Measurements from ENCODE around the gene TRPM1. TPM values are rescaled to one million over a fixed set of nuclear protein-coding genes. Genes with fewer than 3 reads are reported as not detected.

The TRPM1 gene
- total RNA-seq, 2 donors from 2014 or later, result not detected

DNA sequence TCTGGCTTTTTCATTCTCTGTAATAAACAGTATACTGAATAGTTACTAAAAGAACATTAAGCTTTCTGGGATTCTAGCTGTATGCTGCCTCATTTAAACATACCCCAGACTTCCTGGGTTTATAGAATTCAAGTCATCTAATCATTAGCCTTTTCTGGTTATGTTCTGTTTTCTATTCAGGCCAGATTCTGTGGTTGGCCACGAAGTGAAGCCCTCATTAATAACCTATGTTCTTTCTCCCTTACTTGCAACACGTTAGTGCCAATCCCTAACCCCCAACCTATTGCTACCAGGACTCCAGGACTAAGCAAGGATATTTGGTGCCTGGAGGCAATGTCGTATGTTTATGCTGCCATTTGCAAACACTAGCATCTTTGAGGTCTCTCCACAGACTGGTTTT lies 81.5 kb downstream of the TRPM1 start:
- Mint-ChIP-seq H3K9me3 (no peaks in the 10 kb centered on the region), H3K27ac (no peak overlapping the region), H3K4me1 (peaks cover 14% of the 10 kb centered on the region), H3K36me3 (ENCODE audit: low read depth) (no peaks in the 10 kb centered on the region), H3K4me3 (no peak overlapping the region), H3K27me3 (ENCODE audit: insufficient read depth) (no peaks in the 10 kb centered on the region)
- DNase-seq, result no peak
- Histone ChIP-seq H3K27ac (ENCODE audit: low read depth, low read length) (no peak overlapping the region), H3K9ac (ENCODE audit: extremely low read depth, low read length, poor library complexity, severe bottlenecking) (no peak overlapping the region), H3K4me1 (ENCODE audit: control insufficient read depth, insufficient read depth, low read length) (peaks cover 7% of the 10 kb centered on the region), H3K27me3 (ENCODE audit: control insufficient read depth, insufficient read depth, low read length, poor library complexity, severe bottlenecking) (no peaks in the 10 kb centered on the region), H3K4me3 (ENCODE audit: low read length) (no peak overlapping the region), H3K36me3 (ENCODE audit: control insufficient read depth, insufficient read depth, low read length) (no peaks in the 10 kb centered on the region), H3K9me3 (ENCODE audit: control insufficient read depth, low read length) (no peaks in the 10 kb centered on the region)
- 90 to 100% methylated on average over 2 to 3 of the region's 3 CpGs for WGBS, 2 experiments (ENCODE audit: insufficient coverage in 1 of 2, insufficient read length in 1 of 2)
- TF ChIP-seq, protein P1, sequence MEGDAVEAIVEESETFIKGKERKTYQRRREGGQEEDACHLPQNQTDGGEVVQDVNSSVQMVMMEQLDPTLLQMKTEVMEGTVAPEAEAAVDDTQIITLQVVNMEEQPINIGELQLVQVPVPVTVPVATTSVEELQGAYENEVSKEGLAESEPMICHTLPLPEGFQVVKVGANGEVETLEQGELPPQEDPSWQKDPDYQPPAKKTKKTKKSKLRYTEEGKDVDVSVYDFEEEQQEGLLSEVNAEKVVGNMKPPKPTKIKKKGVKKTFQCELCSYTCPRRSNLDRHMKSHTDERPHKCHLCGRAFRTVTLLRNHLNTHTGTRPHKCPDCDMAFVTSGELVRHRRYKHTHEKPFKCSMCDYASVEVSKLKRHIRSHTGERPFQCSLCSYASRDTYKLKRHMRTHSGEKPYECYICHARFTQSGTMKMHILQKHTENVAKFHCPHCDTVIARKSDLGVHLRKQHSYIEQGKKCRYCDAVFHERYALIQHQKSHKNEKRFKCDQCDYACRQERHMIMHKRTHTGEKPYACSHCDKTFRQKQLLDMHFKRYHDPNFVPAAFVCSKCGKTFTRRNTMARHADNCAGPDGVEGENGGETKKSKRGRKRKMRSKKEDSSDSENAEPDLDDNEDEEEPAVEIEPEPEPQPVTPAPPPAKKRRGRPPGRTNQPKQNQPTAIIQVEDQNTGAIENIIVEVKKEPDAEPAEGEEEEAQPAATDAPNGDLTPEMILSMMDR (conservative IDR thresholded peaks at IDR 0.05), result no peak

DNA sequence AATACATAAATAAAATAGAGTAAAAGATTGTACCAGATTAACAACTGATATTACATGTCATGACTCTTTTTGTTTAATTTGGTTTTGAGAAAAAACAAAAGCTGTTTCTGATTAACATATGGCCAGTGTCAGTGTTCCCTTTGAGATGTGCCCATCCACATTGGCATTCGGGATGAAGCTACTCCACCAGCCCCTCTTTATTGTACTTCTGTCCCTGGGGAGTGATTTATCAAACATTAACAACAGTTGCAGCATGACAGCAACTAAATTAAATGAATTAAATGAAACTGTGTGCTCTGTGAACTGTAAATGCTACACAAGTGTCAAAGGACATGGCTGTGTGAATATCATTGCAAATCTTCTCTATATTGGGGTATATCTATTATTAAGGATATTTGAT lies 84.2 kb downstream of the TRPM1 start:
- Mint-ChIP-seq H3K9me3 (peaks cover 9% of the 10 kb centered on the region), H3K27ac (no peak overlapping the region), H3K36me3 (ENCODE audit: low read depth) (no peaks in the 10 kb centered on the region), H3K4me1 (peaks cover 12% of the 10 kb centered on the region), H3K27me3 (ENCODE audit: insufficient read depth) (no peaks in the 10 kb centered on the region), H3K4me3 (no peak overlapping the region)
- Histone ChIP-seq H3K27me3 (ENCODE audit: control insufficient read depth, insufficient read depth, low read length, poor library complexity, severe bottlenecking) (no peaks in the 10 kb centered on the region), H3K4me3 (ENCODE audit: low read length) (no peak overlapping the region), H3K27ac (ENCODE audit: low read depth, low read length) (no peak overlapping the region), H3K36me3 (ENCODE audit: control insufficient read depth, insufficient read depth, low read length) (no peaks in the 10 kb centered on the region), H3K9me3 (ENCODE audit: control insufficient read depth, low read length) (peaks cover 12% of the 10 kb centered on the region), H3K9ac (ENCODE audit: extremely low read depth, low read length, poor library complexity, severe bottlenecking) (no peak overlapping the region), H3K4me1 (ENCODE audit: control insufficient read depth, insufficient read depth, low read length) (no peaks in the 10 kb centered on the region)
- TF ChIP-seq, protein P1 (conservative IDR thresholded peaks at IDR 0.05), result no peak
- no peak for DNase-seq
- 92% methylated on average over 1 of the region's 1 CpG; no CpG with 5 or more reads in 1 of the 2 experiments for WGBS, 2 experiments (ENCODE audit: insufficient coverage in 1 of 2, insufficient read length in 1 of 2)

DNA sequence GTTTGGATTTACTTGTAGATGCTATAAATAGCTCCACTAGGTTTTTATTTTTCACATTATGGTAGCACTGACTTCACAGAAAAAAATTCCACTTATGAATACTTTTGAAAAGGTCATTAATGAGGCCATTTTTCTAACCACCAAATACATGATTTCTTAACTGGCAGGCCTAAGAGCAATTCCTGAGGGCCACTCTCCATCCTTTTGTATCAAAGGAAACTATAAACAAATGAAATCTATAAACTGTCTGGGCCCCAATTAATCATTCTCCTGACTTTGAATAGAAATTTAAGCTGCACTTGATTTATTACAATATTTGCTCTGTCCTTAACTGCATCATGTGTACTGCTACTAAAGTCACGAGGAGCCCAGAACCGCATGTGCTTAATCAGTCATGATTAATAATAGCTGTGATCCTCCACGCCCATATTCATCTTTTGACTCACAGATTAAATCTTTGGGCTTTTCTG lies 85.0 kb downstream of the TRPM1 start:
- H3K4me3 Mint-ChIP-seq, result no peak overlapping the region
- no peak overlapping the region for H3K27ac Mint-ChIP-seq
- Histone ChIP-seq H3K9ac (ENCODE audit: extremely low read depth, low read length, poor library complexity, severe bottlenecking) (no peak overlapping the region), H3K9me3 (ENCODE audit: control insufficient read depth, low read length) (peaks cover 19% of the 10 kb centered on the region), H3K27ac (ENCODE audit: low read depth, low read length) (no peak overlapping the region), H3K27me3 (ENCODE audit: control insufficient read depth, insufficient read depth, low read length, poor library complexity, severe bottlenecking) (no peaks in the 10 kb centered on the region), H3K4me1 (ENCODE audit: control insufficient read depth, insufficient read depth, low read length) (no peaks in the 10 kb centered on the region), H3K36me3 (ENCODE audit: control insufficient read depth, insufficient read depth, low read length) (no peaks in the 10 kb centered on the region), H3K4me3 (ENCODE audit: low read length) (no peak overlapping the region)
- H3K27me3 Mint-ChIP-seq (ENCODE audit: insufficient read depth), result no peaks in the 10 kb centered on the region
- TF ChIP-seq, protein P1 (conservative IDR thresholded peaks at IDR 0.05), result no peak
- WGBS, 2 experiments (ENCODE audit: insufficient coverage in 1 of 2, insufficient read length in 1 of 2), result 87 to 94% methylated on average over 3 of the region's 3 CpGs
- H3K36me3 Mint-ChIP-seq (ENCODE audit: low read depth), result no peaks in the 10 kb centered on the region
- peaks cover 12% of the 10 kb centered on the region for H3K4me1 Mint-ChIP-seq
- peaks cover 12% of the 10 kb centered on the region for H3K9me3 Mint-ChIP-seq
- no peak for DNase-seq

Measured in endodermal cell (in vitro differentiated cells).